Myocyte (in vitro differentiated cells): ENCODE measurements around the gene OR8D2. TPM values are rescaled to one million over a fixed set of nuclear protein-coding genes. Genes with fewer than 3 reads are reported as not detected.
"Not testable (repeated sequence)": the region's sequence is repeated elsewhere in the genome, so short reads cannot be mapped to it uniquely, and the experiment has no call there.

Experiments used
- DNase-seq: peaks from one replicate; pipeline ENCODE4 v3.0.0-alpha.2; 2012; ENCODE audit warnings: low read depth
- total RNA-seq: library from RNA; depleted of rRNA; stranded (reverse); fragments of >200 nt; gene quantifications from 2 replicates; pipeline ENCODE4 v1.2.3, GENCODE V29; 2014

OR8D2 gene
- total RNA-seq, 1 donor from 2014 or later: not detected

- no peak for DNase-seq
These were observed 25.3 kb downstream of the OR8D2 start for GRCh38 chr11:124294687-124295086.

- peak; percentile 8 for DNase-seq
These were observed 34.2 kb downstream of the OR8D2 start for GRCh38 chr11:124285610-124286344.

- DNase-seq: no peak
These were observed 41.7 kb downstream of the OR8D2 start for GRCh38 chr11:124278261-124278660.

GRCh38 chr11:124277804-124278203 lies 42.2 kb downstream of the OR8D2 start:
- no peak for DNase-seq

GRCh38 chr11:124277207-124277606 lies 42.8 kb downstream of the OR8D2 start:
- no peak for DNase-seq

- peak; percentile 14 for DNase-seq
These were observed 43.9 kb downstream of the OR8D2 start for GRCh38 chr11:124276081-124276480.

- no peak for DNase-seq
These were observed 46.0 kb downstream of the OR8D2 start for GRCh38 chr11:124274000-124274399.

GRCh38 chr11:124270886-124271285 lies 49.1 kb downstream of the OR8D2 start:
- not testable (repeated sequence) for DNase-seq

Other genes starting within 250 kb of the OR8D2 start
- gene VWA5A, start 204.7 kb downstream of the OR8D2 start, total RNA-seq: 12.3 and 44.1 TPM in 2 replicates
- gene OR10D3, start 136.9 kb downstream of the OR8D2 start, total RNA-seq: not detected in 2 replicates
- gene OR8G1, start 79.1 kb downstream of the OR8D2 start, total RNA-seq: not detected in 2 replicates
- gene OR8G5, start 63.8 kb downstream of the OR8D2 start, total RNA-seq: not detected in 2 replicates
- not detected in 2 replicates for gene OR8D1, start 6.2 kb downstream of the OR8D2 start, total RNA-seq
- not detected in 2 replicates for gene OR8B2, start 64.3 kb upstream of the OR8D2 start, total RNA-seq
- gene OR8B3, start 78.8 kb upstream of the OR8D2 start, total RNA-seq: not detected in 2 replicates
- not detected in 2 replicates for gene OR8B4, start 104.7 kb upstream of the OR8D2 start, total RNA-seq
- gene OR8B8, start 125.5 kb upstream of the OR8D2 start, total RNA-seq: not detected in 2 replicates
- gene OR8B12, start 223.5 kb upstream of the OR8D2 start, total RNA-seq: not detected in 2 replicates
- gene OR8A1, start 249.8 kb upstream of the OR8D2 start, total RNA-seq: not detected in 2 replicates